ENCODE data around the gene EIF3F.

The EIF3F gene

DNA sequence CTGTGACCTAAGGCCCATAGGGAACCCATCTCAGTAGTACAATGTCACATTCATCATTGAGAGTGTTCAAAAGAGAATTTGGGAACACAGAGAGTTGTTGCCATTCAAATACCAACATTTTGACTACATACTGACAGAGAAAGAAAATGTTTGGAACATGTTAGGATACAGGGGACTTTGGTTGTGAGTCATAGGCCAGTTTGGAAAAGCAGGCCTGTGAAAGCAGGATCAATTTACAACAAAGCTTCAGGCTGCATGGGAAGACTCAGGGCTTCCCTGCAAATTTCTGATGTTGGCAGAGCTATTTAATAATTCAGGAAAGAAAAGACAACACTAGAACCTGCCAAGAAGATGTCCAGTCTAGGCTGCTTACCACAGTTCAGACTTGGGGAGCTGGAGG lies 22.3 kb upstream of the EIF3F start:
- TF ChIP-seq, protein P1, sequence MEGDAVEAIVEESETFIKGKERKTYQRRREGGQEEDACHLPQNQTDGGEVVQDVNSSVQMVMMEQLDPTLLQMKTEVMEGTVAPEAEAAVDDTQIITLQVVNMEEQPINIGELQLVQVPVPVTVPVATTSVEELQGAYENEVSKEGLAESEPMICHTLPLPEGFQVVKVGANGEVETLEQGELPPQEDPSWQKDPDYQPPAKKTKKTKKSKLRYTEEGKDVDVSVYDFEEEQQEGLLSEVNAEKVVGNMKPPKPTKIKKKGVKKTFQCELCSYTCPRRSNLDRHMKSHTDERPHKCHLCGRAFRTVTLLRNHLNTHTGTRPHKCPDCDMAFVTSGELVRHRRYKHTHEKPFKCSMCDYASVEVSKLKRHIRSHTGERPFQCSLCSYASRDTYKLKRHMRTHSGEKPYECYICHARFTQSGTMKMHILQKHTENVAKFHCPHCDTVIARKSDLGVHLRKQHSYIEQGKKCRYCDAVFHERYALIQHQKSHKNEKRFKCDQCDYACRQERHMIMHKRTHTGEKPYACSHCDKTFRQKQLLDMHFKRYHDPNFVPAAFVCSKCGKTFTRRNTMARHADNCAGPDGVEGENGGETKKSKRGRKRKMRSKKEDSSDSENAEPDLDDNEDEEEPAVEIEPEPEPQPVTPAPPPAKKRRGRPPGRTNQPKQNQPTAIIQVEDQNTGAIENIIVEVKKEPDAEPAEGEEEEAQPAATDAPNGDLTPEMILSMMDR (IDR thresholded peaks at IDR 0.05; ENCODE audit: extremely low read depth, missing control alignments), result no peak
- DNase-seq (ENCODE audit: low spot score), result no peak

DNA sequence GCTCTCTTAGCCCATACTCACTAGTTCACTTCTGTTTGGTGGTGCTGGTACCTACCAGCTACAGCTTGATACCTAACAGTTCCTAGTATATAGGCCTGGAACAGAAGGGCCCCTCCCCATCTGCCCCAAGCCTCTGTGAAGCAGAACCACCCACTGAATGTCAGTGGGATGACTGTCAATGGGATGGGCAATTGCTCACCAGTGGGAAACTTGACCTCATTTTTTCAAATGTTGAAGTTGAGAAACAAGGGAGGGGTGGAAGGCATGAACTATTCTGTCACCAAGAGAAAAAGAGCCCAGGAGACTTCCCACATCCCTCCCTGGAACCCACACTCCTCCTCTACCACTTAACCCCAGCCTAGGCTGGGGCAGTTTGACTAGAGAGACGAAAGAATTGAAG lies 21.8 kb upstream of the EIF3F start, which contains the start of gene NLRP10:
NLRP10 (minus strand) TSS at position 62 of the 400 bp plus-strand sequence. CDS start 1,952 bp downstream, outside the sequence.
- TF ChIP-seq, protein P1 (IDR thresholded peaks at IDR 0.05; ENCODE audit: extremely low read depth, missing control alignments), result no peak
- DNase-seq (ENCODE audit: low spot score), result no peak

DNA sequence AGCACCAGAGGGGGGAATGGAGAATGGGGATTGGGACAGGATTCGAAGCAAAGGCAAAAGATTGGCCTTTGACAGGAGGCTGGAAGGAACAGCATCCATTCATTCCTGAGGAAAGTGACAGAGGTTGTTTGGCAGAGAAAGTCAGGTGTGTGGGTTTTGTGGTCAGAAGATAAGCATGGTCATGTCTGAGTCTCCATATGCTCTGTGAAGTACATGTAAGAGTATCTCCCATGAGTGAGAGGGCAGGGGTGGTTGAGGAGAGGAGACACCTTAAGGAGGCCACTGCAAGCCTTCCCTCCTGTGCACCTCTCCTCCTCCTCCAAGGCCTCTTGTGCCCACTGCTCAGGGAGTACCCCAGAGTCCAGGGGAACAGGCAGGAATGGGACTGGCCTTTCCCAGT lies 20.0 kb upstream of the EIF3F start:
- DNase-seq (ENCODE audit: low spot score), result no peak
- TF ChIP-seq, protein P1 (IDR thresholded peaks at IDR 0.05; ENCODE audit: extremely low read depth, missing control alignments), result no peak

DNA sequence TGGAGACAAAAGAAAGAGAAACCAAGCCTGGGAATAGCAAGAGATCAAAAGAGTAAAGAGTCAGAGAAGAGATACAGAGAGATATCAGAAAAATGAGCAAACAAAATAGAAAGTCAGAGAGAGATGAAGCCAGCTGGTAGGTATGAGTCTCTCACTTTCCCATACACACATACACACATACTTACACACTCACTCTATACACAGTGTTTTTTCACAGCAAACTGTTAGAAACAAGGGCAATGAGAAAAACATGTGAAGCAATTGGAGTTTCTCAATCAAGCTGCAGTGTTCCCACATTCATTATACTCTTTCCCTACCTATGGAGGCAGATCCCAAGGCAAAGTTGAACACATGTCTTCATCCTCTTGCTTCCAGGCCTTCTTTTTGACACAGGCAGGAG lies 19.3 kb upstream of the EIF3F start:
- no peak for DNase-seq (ENCODE audit: low spot score)
- TF ChIP-seq, protein P1 (IDR thresholded peaks at IDR 0.05; ENCODE audit: extremely low read depth, missing control alignments), result no peak

DNA sequence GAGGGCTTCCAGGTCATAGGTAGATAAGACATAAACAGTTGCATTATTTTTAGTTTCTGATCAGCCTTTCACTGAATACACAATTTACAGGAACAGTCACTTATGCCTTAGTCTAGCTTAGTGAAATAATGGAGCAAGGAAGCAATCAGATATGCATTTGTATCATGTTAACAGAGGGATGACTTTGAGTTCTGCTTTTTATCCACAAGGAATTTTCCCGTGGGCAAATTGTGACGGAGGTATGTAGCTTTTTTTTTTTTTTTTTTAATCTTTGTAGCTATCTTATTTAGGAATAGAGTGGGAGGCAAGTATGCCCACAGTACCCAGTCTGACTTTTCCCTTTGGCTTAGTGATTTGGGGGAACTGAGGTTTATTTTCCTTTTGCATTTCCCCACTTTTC lies 18.5 kb upstream of the EIF3F start:
- TF ChIP-seq, protein P1 (IDR thresholded peaks at IDR 0.05; ENCODE audit: extremely low read depth, missing control alignments), result no peak
- no peak for DNase-seq (ENCODE audit: low spot score)

DNA sequence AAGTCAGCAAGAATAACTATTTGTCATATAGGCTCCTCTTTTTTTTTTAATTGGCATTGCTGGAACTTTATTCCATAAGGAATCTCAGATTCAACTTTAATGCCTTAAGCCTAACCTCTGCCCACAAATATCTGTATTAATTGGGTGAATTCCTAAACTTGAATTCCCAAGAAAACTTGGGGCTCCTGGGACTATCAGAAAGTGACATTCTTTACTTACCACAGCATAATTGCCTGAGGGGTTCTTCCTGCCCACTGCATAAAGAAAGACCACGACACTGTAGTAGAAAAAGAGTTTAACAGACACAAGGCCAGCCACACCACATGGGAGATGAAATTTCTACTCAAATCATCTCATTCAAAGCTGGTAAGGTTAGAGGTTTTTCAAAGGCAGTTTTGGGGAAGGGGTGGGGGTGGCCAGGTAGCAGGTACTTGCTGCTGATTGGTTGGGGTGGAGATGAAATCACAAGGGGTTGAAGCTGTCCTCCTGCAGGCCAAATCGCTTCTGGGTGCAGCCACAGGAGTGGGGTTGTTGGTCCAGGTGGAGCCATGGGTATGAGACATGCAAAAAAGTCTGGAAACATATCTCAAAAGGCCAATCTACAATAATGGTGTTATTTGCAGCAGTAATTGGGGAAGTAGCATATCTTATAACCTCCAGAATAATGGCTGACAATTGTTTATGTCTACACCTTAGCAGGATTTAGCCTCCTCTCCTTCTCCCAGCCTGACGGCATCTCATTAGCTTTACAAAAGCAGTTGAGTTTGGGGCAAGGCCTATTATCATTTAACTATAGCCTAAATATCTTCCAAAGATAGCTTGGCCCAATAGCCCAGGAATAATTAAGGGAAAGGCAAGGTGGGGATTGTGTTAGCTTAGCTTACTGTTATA lies 17.1 kb upstream of the EIF3F start:
- TF ChIP-seq, protein P1 (IDR thresholded peaks at IDR 0.05; ENCODE audit: extremely low read depth, missing control alignments), result no peak
- DNase-seq (ENCODE audit: low spot score), result no peak

DNA sequence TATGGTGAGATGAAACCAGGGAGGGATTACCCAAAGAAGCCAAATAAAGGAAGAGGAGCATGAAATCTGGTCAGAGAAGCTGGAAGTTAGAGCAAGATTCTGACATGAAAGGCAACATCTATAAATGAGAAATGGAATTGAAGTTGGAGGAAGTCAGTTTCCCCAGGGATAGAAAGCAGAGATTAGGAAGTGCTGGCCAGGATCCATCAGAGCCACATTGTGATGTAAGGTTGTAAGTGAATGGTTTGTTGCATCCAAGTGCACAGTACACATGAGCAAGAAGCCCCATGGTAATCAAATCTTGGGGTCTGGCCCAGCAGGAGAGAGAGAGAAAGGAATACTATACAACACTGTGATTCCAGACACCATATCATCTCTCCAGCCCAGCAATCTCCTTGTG lies 15.3 kb upstream of the EIF3F start:
- DNase-seq (ENCODE audit: low spot score), result no peak
- TF ChIP-seq, protein P1 (IDR thresholded peaks at IDR 0.05; ENCODE audit: extremely low read depth, missing control alignments), result no peak

Data from GM20000 (cell line).